Measurements from ENCODE around the gene NBPF9. TPM values are rescaled to one million over a fixed set of nuclear protein-coding genes. Genes with fewer than 3 reads are reported as not detected.
"Not testable (repeated sequence)": the region's sequence is repeated elsewhere in the genome, so short reads cannot be mapped to it uniquely, and the experiment has no call there.

The NBPF9 gene
- total RNA-seq, 1 donor from 2014 or later, result 16.4 TPM

GRCh38 chr1:149015522-149015921, 87.8 kb downstream of the NBPF9 start:
- not testable (repeated sequence) for DNase-seq (ENCODE audit: low spot score)

GRCh38 chr1:149013513-149013912, 89.8 kb downstream of the NBPF9 start:
- not testable (repeated sequence) for DNase-seq (ENCODE audit: low spot score)

- DNase-seq (ENCODE audit: low spot score), result not testable (repeated sequence)
Measured at GRCh38 chr1:149012599-149012998, 90.8 kb downstream of the NBPF9 start.

GRCh38 chr1:149009761-149010160, 93.6 kb downstream of the NBPF9 start:
- DNase-seq (ENCODE audit: low spot score), result not testable (repeated sequence)

- not testable (repeated sequence) for DNase-seq (ENCODE audit: low spot score)
Measured at GRCh38 chr1:149008769-149009168, 94.6 kb downstream of the NBPF9 start.

- not testable (repeated sequence) for DNase-seq (ENCODE audit: low spot score)
Measured at GRCh38 chr1:149008326-149008725, 95.0 kb downstream of the NBPF9 start.

All from umbilical cord (tissue), 2 donors.